ENCODE results near the gene GLYATL1B.
"Not testable (repeated sequence)": the region's sequence is repeated elsewhere in the genome, so short reads cannot be mapped to it uniquely, and the experiment has no call there.

GLYATL1B gene

GRCh38 chr11:59086007-59086406 is at the start of gene GLYATL1B:
Gene GLYATL1B (plus strand): TSS chr11:59086307. CDS start chr11:59086307, 0 bp downstream.
- not testable (repeated sequence) for DNase-seq

- not testable (repeated sequence) for DNase-seq
These were observed 49.6 kb upstream of the GLYATL1B start for GRCh38 chr11:59036542-59036941.

- not testable (repeated sequence) for DNase-seq
These were observed 48.7 kb upstream of the GLYATL1B start for GRCh38 chr11:59037434-59037833.

GRCh38 chr11:59040607-59041006 is 45.5 kb upstream of the GLYATL1B start:
- DNase-seq = no peak

GRCh38 chr11:59051383-59051782 is 34.7 kb upstream of the GLYATL1B start:
- DNase-seq = not testable (repeated sequence)

- not testable (repeated sequence) for DNase-seq
These were observed 33.8 kb upstream of the GLYATL1B start for GRCh38 chr11:59052355-59052754.

GRCh38 chr11:59053387-59053786 is 32.7 kb upstream of the GLYATL1B start:
- peak; percentile 38 for DNase-seq

GRCh38 chr11:59058120-59059033 is 27.7 kb upstream of the GLYATL1B start:
- DNase-seq = peak; percentile 5

- DNase-seq = not testable (repeated sequence)
These were observed 26.0 kb upstream of the GLYATL1B start for GRCh38 chr11:59060096-59060495.

GRCh38 chr11:59062602-59063529 is 23.2 kb upstream of the GLYATL1B start:
- DNase-seq = no peak

GRCh38 chr11:59063996-59064727 is 21.9 kb upstream of the GLYATL1B start:
- DNase-seq = not testable (repeated sequence)

GRCh38 chr11:59069087-59069486 is 17.0 kb upstream of the GLYATL1B start:
- DNase-seq = no peak

GRCh38 chr11:59076876-59077571 is 9.1 kb upstream of the GLYATL1B start:
- DNase-seq = no peak

- no peak for DNase-seq
These were observed 7.7 kb upstream of the GLYATL1B start for GRCh38 chr11:59078435-59078834.

GRCh38 chr11:59079086-59079485 is 7.0 kb upstream of the GLYATL1B start:
- DNase-seq = no peak

- DNase-seq = not testable (repeated sequence)
These were observed 5.7 kb upstream of the GLYATL1B start for GRCh38 chr11:59080421-59080820.

GRCh38 chr11:59081430-59082020 is 4.6 kb upstream of the GLYATL1B start:
- DNase-seq = not testable (repeated sequence)

- no peak for DNase-seq
These were observed 2.1 kb downstream of the GLYATL1B start for GRCh38 chr11:59088162-59088561.

GRCh38 chr11:59093576-59093975 is 7.5 kb downstream of the GLYATL1B start:
- not testable (repeated sequence) for DNase-seq

- DNase-seq = not testable (repeated sequence)
These were observed 9.1 kb downstream of the GLYATL1B start for GRCh38 chr11:59095225-59095624.

- DNase-seq = not testable (repeated sequence)
These were observed 10.0 kb downstream of the GLYATL1B start for GRCh38 chr11:59095972-59096575.
